ENCODE measurements around the gene TUFM. TPM values are rescaled to one million over a fixed set of nuclear protein-coding genes. Genes with fewer than 3 reads are reported as not detected.

The TUFM gene
- total and polyA plus RNA-seq, 2 of the 8 experiments (the other 6 are each of a cell fraction or from before 2014, with no cell fraction given): 216 to 249 TPM

DNA sequence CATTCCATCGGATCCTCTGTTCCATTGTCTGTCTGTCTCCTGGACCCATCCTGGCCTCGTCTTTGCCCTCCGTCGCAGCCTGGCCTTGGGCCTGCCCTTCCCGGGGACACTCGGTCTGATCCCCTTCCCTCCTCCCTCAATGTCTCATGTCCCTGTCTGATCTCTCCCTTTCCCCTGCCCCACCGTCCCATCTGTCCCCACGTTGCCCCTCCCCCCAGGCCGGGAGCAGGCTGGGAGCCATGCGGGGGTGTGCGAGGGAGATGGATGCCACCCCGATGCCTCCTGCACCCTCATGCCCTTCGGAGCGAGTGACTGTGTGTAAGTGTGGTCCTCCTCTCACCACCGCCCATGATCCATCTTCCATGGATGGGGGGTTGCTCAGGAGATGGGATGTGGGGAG, 26.8 kb upstream of the TUFM start:
- no peak for DNase-seq (ENCODE audit: low read depth in 1 of 2, low spot score in 2 of 2)
- Histone ChIP-seq H3K14ac (ENCODE audit: insufficient read length) (no peak overlapping the region), H2BK120ac (replicated peaks; ENCODE audit: low read depth, low read length) (no peak overlapping the region), H3K56ac (replicated peaks; ENCODE audit: insufficient read length, low read depth, low read length) (no peak overlapping the region), H3K4ac (replicated peaks; ENCODE audit: insufficient read length, low read depth, low read length) (no peak overlapping the region), H3K9ac (replicated peaks in 1 of 4; ENCODE audit: extremely low read depth in 1 of 4, low read depth in 3 of 4, low read length in 3 of 4) (no peak overlapping the region), H3K36me3 (ENCODE audit: control insufficient read depth in 2 of 4, insufficient read depth in 4 of 4, low read length in 3 of 4) (peaks cover 16 to 28% (median 17%) of the 10 kb centered on the region in 4 experiments), H3K79me2 (ENCODE audit: control insufficient read depth in 1 of 2, insufficient read depth in 2 of 2, low read length in 2 of 2) (no peaks in the 10 kb centered on the region), H2AFZ (ENCODE audit: low read length) (no peak overlapping the region), H3K79me1 (ENCODE audit: low read depth, low read length) (peaks cover 2% of the 10 kb centered on the region), H3K4me3 (ENCODE audit: extremely low read depth in 1 of 4, insufficient read depth in 2 of 4, low read depth in 3 of 4, low read length in 4 of 4) (no peak overlapping the region), H4K5ac (ENCODE audit: insufficient read length, low read depth, low read length) (no peak overlapping the region), H3K9me3 (ENCODE audit: insufficient read depth in 2 of 2, low read depth in 1 of 2, low read length in 1 of 2) (no peaks in the 10 kb centered on the region), H2BK5ac (ENCODE audit: low read depth, low read length) (no peak overlapping the region), H2BK12ac (ENCODE audit: low read depth, low read length) (0 out of 2 replicates have a peak overlapping the region, but pooled peaks have one; percentile 23), H3K27me3 (replicated peaks in 1 of 4; ENCODE audit: control insufficient read depth in 3 of 4, extremely low read depth in 1 of 4, insufficient read depth in 3 of 4, low read length in 3 of 4) (no peaks in the 10 kb centered on the region), H2BK15ac (ENCODE audit: low read length) (no peak overlapping the region), H3K27ac (ENCODE audit: low read depth, low read length) (no peak overlapping the region), H3K4me2 (ENCODE audit: insufficient read depth in 1 of 2, low read depth in 2 of 2, low read length in 2 of 2) (no peak overlapping the region), H3K18ac (ENCODE audit: extremely low read depth, low read length) (no peak overlapping the region), H4K20me1 (replicated peaks in 1 of 2; ENCODE audit: control insufficient read depth in 1 of 2, insufficient read depth in 2 of 2, low read length in 2 of 2) (peaks cover 2 to 21% of the 10 kb centered on the region in 2 experiments), H4K8ac (ENCODE audit: extremely low read depth, insufficient read depth, low read length) (no peak overlapping the region), H3K23me2 (ENCODE audit: low read depth, low read length) (no peaks in the 10 kb centered on the region), H3K4me1 (replicated peaks in 1 of 4; ENCODE audit: control insufficient read depth in 3 of 4, insufficient read depth in 4 of 4, low read length in 3 of 4) (peaks cover 0 to 14% (median 9%) of the 10 kb centered on the region in 4 experiments; a peak in 6 of 7 replicates), H3K23ac (ENCODE audit: insufficient read length) (no peak overlapping the region), H2AK5ac (ENCODE audit: low read depth, low read length) (no peak overlapping the region), H4K91ac (replicated peaks; ENCODE audit: insufficient read length, low read length) (no peak overlapping the region), H2BK20ac (ENCODE audit: low read length) (no peak overlapping the region)
- FAIRE-seq: no peak
- CTCF ChIA-PET (ENCODE audit: partially characterized antibody): interaction anchor here (0.7 to 5.1 kb wide), 17 partner anchors 7 to 107 kb away, joined by 3 to 42 read pairs (median 6); partner anchors contain the start of genes NFATC2IP, SH2B1 and TUFM
- WGBS, 2 experiments (ENCODE audit: extremely low coverage in 1 of 2, insufficient coverage in 1 of 2, insufficient read length in 1 of 2, insufficient replicate concordance in 2 of 2, low coverage in 1 of 2, low lambda C conversion rate in 2 of 2, missing lambda C conversion rate in 1 of 2): 95% methylated on average over 7 of the region's 15 CpGs; no CpG with 5 or more reads in 1 of the 2 experiments
- POLR2A ChIA-PET (ENCODE audit: partially characterized antibody): interaction anchor here (0.5 to 13.3 kb wide), 8 partner anchors 10 to 72 kb away, joined by 3 to 164 read pairs (median 4); partner anchors contain the start of genes SH2B1 and TUFM
- no peak for TF ChIP-seq CBX5 (IDR thresholded peaks at IDR 0.05; ENCODE audit: low read depth, low read length)
- no peak for TF ChIP-seq SRF (IDR thresholded peaks at IDR 0.05; ENCODE audit: low read depth, low read length)
- TF ChIP-seq, protein P1, sequence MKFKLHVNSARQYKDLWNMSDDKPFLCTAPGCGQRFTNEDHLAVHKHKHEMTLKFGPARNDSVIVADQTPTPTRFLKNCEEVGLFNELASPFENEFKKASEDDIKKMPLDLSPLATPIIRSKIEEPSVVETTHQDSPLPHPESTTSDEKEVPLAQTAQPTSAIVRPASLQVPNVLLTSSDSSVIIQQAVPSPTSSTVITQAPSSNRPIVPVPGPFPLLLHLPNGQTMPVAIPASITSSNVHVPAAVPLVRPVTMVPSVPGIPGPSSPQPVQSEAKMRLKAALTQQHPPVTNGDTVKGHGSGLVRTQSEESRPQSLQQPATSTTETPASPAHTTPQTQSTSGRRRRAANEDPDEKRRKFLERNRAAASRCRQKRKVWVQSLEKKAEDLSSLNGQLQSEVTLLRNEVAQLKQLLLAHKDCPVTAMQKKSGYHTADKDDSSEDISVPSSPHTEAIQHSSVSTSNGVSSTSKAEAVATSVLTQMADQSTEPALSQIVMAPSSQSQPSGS (IDR thresholded peaks at IDR 0.05; ENCODE audit: low read length): no peak
- TF ChIP-seq CEBPB (IDR thresholded peaks at IDR 0.05; ENCODE audit: low read depth, low read length): no peak
- no peak for TF ChIP-seq BCL11A (IDR thresholded peaks at IDR 0.05; ENCODE audit: low read depth in 2 of 2, low read length in 2 of 2)
- TF ChIP-seq HDAC6 (IDR thresholded peaks at IDR 0.05; ENCODE audit: low read depth, low read length): no peak
- TF ChIP-seq JUN (IDR thresholded peaks at IDR 0.05; ENCODE audit: low read depth, low read length): no peak
- TF ChIP-seq SIX5 (IDR thresholded peaks at IDR 0.05; ENCODE audit: low read depth, low read length): no peak
- TF ChIP-seq ASH2L (IDR thresholded peaks at IDR 0.05; ENCODE audit: low read length): no peak
- no peak for TF ChIP-seq SIN3A (conservative IDR thresholded peaks at IDR 0.05 in 1 of 2, IDR thresholded peaks at IDR 0.05 in 1 of 2; ENCODE audit: low read depth in 1 of 2, low read length in 2 of 2)
- TF ChIP-seq RXRA (IDR thresholded peaks at IDR 0.05; ENCODE audit: insufficient read depth, low read depth, low read length): no peak
- TF ChIP-seq NRF1 (IDR thresholded peaks at IDR 0.05; ENCODE audit: low read depth, low read length): no peak

All from H1 (cell line).